Activated CD4-positive, alpha-beta T cell treated with anti-CD3 and anti-CD28 coated beads, Interleukin-2, Interleukin-4, amounts not matched to agents 100 ng/mL and 50 ng/mL, durations not matched to agents 16 hours and 8 hours (primary cell): ENCODE data around the gene ZFR2.

ENCODE experiments used
- DNase-seq: peaks from one replicate; pipeline ENCODE4 v3.0.0-alpha.2; 2020; ENCODE audit warnings: low spot score

Gene ZFR2

DNA sequence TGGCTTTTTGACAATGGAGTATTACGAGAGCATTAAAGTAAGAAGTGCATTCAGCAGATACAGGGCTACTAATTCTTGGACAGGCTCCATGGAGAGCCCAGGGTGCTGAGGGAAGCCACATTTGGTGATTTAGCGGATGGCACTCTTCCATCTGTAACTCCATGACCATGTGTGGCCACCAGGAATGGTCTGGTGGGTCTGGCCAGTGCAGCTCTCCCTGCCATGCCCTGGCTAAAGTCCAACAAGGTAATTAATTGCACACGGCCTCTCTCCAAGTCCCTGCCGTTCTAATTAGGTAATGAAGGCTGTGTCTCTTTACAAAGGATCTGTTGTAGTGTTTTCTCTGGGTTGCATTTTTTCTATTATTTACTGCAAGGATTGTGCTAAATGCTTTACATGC is 4.3 kb upstream of the ZFR2 start:
- DNase-seq: no peak

DNA sequence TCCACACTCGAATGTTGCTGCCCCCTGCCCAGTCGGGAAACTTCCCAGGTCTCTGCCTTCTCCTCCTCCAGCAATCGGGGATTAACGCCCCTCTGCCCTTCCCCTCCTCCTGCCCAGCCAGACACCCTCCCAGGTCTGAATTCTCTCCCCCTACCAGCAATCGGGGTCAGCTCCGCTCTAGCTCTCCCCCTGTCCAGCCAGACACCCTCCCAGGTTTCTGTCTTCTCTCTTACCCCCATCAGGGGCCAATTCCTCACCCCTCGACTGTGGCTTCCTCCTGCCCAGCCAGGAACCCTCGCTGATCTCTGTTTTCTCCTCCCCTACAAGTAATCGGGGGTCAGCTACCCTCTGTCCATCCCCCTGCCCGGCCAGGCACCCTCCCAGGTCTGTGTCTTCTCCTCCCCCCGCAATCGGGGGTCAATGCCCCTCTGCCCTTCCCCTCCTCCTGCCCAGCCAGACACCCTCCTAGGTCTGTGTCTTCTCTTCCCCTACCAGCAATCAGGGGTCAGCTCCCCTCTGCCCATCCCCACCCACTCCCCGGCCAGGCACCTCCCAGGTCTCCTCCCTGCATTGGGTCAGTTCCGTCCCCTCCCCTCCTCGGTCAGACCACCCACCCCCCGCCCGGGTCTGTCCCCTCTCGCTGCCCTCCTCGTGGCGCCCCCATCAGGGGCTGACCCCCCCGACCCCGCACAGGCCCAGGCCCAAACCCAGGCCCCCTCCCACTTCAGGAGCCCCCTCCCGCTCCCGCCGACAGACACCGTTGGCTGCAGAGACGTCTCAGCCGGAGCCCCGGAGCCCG is 668 bp downstream of the ZFR2 start:
- DNase-seq: no peak

- no peak for DNase-seq
These were observed 1.8 kb downstream of the ZFR2 start for GRCh38 chr19:3866910-3867638.

DNA sequence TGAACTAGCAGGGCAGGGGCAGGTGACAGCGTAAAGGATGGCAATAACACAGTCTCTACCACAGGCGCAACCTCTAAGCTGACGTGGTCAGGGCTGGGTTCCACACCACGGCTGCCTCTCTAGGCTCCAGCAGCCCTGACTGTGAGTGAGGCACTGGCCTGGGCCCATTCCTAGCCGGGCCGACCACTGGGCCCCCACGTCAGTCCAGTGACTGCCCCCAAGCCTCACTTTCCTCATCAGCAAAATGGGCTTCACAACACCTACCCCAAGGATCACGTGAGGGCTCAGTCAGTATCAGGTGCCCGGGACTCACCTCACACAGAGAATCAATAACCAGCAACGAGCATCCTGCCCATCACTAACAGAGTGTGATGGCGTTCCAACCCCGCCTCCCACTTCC is 5.2 kb downstream of the ZFR2 start:
- no peak for DNase-seq

- no peak for DNase-seq
These were observed 5.9 kb downstream of the ZFR2 start for GRCh38 chr19:3862826-3863500.

DNA sequence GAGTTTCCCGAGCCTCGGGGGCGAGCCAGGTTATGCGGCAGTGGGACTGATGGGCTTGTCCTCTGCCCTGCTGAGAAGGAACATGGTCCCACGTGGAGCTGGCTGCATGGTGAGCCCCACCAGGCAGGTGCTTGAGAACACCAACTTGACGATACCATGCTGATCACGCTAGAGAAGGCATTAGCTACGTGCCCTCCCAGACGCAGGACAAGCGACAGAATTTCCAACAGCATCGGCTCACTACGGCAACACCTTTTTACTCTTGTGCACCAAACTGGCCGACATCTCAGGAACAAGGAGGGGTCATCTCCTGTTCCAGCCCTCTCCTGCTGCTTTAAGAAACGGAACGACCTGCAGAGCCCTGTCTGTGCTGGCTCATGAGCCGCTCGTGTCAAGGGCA is 8.3 kb downstream of the ZFR2 start:
- no peak for DNase-seq

DNA sequence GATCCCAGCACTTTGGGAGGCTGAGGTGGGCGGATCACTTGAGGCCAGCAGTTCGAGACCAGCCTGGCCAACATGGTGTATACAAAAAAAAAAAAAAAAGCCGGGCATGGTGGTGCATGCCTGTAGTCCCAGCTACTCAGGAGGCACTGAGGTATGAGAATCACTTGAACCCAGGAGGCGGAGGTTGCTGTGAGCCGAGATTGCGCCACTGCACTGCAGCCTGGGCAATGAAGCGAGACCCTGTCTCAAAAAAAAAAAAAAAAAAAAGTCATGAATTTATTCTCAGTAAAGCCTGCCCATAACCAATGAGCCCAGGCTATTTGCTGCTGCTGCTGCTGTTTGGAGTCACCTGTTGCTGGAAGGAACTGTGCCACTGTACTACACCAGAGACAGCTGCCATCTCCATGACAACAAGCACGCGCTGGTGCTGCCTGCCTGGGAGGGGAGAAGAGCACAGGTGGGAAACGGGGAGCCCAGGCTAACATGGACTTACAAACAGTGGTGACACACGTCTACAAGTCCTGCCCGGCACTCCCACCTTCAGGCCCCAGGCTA is 11.3 kb downstream of the ZFR2 start:
- DNase-seq: no peak

DNA sequence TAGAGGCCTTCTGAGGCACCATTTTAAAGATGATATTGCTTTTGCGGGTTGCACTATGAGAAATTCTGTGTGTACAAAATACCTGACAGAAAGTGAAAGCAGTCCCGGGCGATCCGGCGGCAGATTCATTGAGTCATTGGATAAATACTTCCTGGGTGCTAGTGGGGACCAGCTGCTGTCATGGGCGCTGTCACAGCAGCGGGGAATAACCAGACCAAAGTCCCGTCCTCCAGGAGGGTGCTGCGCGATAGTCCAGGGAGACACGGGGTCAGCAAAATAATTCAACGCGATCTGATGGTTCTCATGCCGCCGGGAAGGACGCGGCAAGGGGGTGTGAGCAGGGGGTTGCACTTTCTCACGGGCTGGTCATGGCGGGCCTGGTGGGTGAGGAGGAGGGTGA is 13.5 kb downstream of the ZFR2 start:
- no peak for DNase-seq

- no peak for DNase-seq
These were observed 16.1 kb downstream of the ZFR2 start for GRCh38 chr19:3852614-3853254.

DNA sequence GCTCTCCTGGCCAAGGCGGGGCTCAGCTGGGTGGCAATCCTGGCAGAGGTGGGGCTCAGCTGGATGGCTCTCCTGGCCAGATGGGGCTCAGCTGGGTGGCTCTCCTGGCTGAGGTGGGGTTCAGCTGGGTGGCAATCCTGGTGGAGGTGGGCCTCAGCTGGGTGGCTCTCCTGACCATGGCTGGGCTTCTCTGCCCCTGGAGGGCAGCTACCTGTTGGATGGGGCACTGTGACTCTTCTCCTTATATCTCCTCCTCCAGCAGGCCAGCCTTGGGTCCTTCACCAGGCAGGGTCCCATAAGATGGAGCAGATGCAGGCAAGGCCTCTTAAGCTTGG is 16.7 kb downstream of the ZFR2 start:
- DNase-seq: no peak

DNA sequence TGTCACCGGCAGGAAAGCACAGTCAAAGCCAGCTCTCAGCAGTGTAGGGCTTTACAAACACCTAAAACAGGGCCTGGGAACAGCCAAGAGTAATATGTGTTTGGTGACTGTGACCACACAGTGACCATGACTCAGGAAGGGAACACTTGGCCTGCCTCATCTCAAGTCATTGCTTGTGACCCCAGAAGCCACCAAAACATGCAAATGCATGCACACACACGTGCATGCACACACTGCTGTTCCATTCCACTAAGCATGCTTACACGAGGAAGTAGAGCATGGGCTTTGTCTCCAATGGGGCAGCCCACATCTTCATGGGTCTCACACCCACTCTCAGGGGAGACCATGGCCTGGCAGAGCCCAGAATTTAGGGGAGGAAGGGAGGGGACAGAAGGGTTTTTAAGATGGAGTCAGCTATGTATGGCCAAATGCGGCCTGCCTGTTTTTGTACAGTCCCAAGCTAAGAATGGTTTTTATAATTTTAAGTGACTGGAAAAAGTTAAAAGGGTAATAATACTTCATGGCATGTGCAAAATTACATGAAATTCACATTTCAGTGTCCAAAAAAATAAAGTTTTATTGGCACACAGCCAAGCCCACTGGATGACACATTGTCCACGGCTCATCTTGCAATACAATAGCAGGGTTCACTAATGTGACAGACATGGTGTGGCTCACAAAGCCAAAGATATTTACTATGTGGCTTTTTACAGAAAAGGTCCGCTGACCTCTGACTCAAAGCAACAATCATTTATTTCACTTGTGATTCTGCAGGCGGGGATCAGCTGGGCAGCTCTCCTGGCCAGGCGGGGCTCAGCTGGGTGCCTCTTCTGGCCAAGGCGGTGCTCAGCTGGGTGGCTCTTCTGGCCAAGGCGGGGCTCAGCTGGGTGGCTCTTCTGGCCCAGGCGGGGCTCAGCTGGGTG is 17.3 kb downstream of the ZFR2 start:
- no peak for DNase-seq

GRCh38 chr19:3850320-3850972 is 18.4 kb downstream of the ZFR2 start:
- DNase-seq: no peak

GRCh38 chr19:3849787-3850186 is 19.1 kb downstream of the ZFR2 start:
- DNase-seq: no peak

- DNase-seq: no peak
These were observed 19.7 kb downstream of the ZFR2 start for GRCh38 chr19:3849092-3849491.

- no peak for DNase-seq
These were observed 24.2 kb downstream of the ZFR2 start for GRCh38 chr19:3844596-3844995.

GRCh38 chr19:3842948-3843347 is 25.9 kb downstream of the ZFR2 start:
- DNase-seq: no peak

- no peak for DNase-seq
These were observed 28.0 kb downstream of the ZFR2 start for GRCh38 chr19:3840804-3841203.

DNA sequence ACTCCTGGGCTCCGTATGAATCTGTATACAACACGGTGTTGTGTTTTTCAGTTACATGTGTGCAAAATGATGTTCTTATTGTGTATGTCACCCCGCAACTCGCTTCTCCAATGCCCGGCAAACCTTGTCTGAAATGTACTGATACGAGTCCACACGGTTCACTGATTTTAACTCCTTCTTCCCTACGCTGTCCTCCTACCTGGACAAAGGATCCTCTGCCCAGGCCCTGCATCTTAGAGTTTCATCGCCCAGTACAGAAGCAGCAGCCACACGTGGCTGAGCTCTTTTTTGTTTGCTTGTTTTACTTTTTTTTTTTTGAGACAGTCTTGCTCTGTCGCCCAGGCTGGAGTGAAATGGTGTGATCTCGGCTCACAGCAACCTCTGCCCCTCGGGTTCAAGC is 28.9 kb downstream of the ZFR2 start:
- no peak for DNase-seq

- no peak for DNase-seq
These were observed 30.2 kb downstream of the ZFR2 start for GRCh38 chr19:3838661-3839060.

- no peak for DNase-seq
These were observed 30.9 kb downstream of the ZFR2 start for GRCh38 chr19:3837922-3838321.

- no peak for DNase-seq
These were observed 31.5 kb downstream of the ZFR2 start for GRCh38 chr19:3837332-3837731.
